Activated CD4-positive, alpha-beta memory T cell treated with anti-CD3 and anti-CD28 coated beads for 36 hours (primary cell): ENCODE data around the gene SLC8B1. TPM values are rescaled to one million over a fixed set of nuclear protein-coding genes. Genes with fewer than 3 reads are reported as not detected.

Experiments used
- CTCF ChIA-PET: fragments of 350-600 bp; sonication (Branson Sonifier 250); formaldehyde crosslinking; loops from one replicate; lab custom pipeline; 2021; ENCODE audit warnings: antibody characterized with exemption, inconsistent platforms; lab: Charles Lee
- POLR2A ChIA-PET: fragments of 350-600 bp; sonication (Branson Sonifier 250); formaldehyde crosslinking; loops from one replicate; lab custom pipeline; 2021; ENCODE audit warnings: antibody characterized with exemption; lab: Charles Lee
- DNase-seq: peaks from one replicate; pipeline ENCODE4 v3.0.0-alpha.2; 2020
- H3K27ac Mint-ChIP-seq: one replicate; pipeline ENCODE4 v1.8.0; 2021; ENCODE audit warnings: mixed read lengths
- H3K27me3 Mint-ChIP-seq: one replicate; pipeline ENCODE4 v1.8.0; 2021; ENCODE audit warnings: mixed read lengths
- H3K36me3 Mint-ChIP-seq: one replicate; pipeline ENCODE4 v1.8.0; 2021; ENCODE audit warnings: mixed read lengths
- H3K4me1 Mint-ChIP-seq: one replicate; pipeline ENCODE4 v1.8.0; 2021; ENCODE audit warnings: low read depth, mixed read lengths
- H3K4me3 Mint-ChIP-seq: one replicate; pipeline ENCODE4 v1.8.0; 2021; ENCODE audit warnings: mild to moderate bottlenecking, mixed read lengths
- H3K9me3 Mint-ChIP-seq: one replicate; pipeline ENCODE4 v1.8.0; 2021; ENCODE audit warnings: mixed read lengths
- intact Hi-C: fragments of 100-400 bp; cut with micrococcal nuclease; formaldehyde crosslinking; loops from one replicate; pipeline ENCODE4 v1.15.1; 2023
- total RNA-seq, 2 experiments: library from RNA; stranded (reverse); gene quantifications; one replicate each; pipeline ENCODE4 v1.2.3, GENCODE V29; 2021

Gene SLC8B1
- total RNA-seq, 2 experiments from 2014 or later: 21.5 to 22.0 TPM

DNA sequence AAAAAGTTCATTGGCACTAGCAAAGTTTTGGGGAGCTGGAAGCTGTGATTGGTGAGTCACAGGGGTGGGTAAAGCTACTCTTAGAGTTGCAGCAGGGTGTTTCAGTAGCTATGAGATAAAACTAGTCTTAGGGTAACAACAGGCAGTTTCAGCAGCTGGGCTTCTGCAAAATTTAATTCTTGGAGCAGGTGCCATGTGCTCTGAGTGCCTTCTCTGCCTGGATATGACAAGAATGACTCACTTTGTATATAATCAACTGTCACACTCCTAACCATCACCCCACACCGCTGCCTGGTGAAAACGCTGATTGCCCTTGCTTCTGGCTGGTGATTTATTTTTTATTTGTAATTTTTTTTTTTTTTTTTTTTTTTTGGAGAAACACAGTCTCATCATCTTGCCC lies 13.0 kb upstream of the SLC8B1 start:
- H3K36me3 Mint-ChIP-seq: no peaks in the 10 kb centered on the region
- DNase-seq: no peak
- no peaks in the 10 kb centered on the region for H3K9me3 Mint-ChIP-seq
- POLR2A ChIA-PET: no interaction called here
- no peak overlapping the region for H3K27ac Mint-ChIP-seq
- intact Hi-C loops: no loop called here
- H3K27me3 Mint-ChIP-seq: peaks cover 3% of the 10 kb centered on the region
- H3K4me1 Mint-ChIP-seq: no peaks in the 10 kb centered on the region
- CTCF ChIA-PET: interaction anchor here (0.7 to 1.1 kb wide), 2 partner anchors 9 to 119 kb away, joined by 3 read pairs; no protein-coding TSS in a partner anchor
- no peak overlapping the region for H3K4me3 Mint-ChIP-seq

GRCh38 chr12:113347107-113347506 lies 12.2 kb upstream of the SLC8B1 start:
- intact Hi-C loops: no loop called here
- DNase-seq: no peak
- Mint-ChIP-seq H3K4me1 (no peaks in the 10 kb centered on the region), H3K27me3 (peaks cover 3% of the 10 kb centered on the region), H3K9me3 (no peaks in the 10 kb centered on the region), H3K4me3 (no peak overlapping the region), H3K27ac (no peak overlapping the region), H3K36me3 (no peaks in the 10 kb centered on the region)
- ChIA-PET CTCF (interaction anchor here (1.1 kb wide), 1 partner anchor 10 kb away, joined by 3 read pairs; no protein-coding TSS in a partner anchor), POLR2A (no interaction called here)

GRCh38 chr12:113346353-113346752 lies 11.4 kb upstream of the SLC8B1 start:
- Mint-ChIP-seq H3K27me3 (peaks cover 3% of the 10 kb centered on the region), H3K9me3 (no peaks in the 10 kb centered on the region), H3K27ac (no peak overlapping the region), H3K4me3 (no peak overlapping the region), H3K36me3 (no peaks in the 10 kb centered on the region), H3K4me1 (no peaks in the 10 kb centered on the region)
- intact Hi-C loops: no loop called here
- POLR2A ChIA-PET: no interaction called here
- CTCF ChIA-PET: no interaction called here
- DNase-seq: no peak

- POLR2A ChIA-PET: no interaction called here
- Mint-ChIP-seq H3K27ac (no peak overlapping the region), H3K27me3 (peaks cover 3% of the 10 kb centered on the region), H3K36me3 (no peaks in the 10 kb centered on the region), H3K4me3 (no peak overlapping the region), H3K9me3 (no peaks in the 10 kb centered on the region), H3K4me1 (no peaks in the 10 kb centered on the region)
- no peak for DNase-seq
- CTCF ChIA-PET: no interaction called here
- intact Hi-C loops: no loop called here
These were observed 10.4 kb upstream of the SLC8B1 start for GRCh38 chr12:113345318-113345717.

DNA sequence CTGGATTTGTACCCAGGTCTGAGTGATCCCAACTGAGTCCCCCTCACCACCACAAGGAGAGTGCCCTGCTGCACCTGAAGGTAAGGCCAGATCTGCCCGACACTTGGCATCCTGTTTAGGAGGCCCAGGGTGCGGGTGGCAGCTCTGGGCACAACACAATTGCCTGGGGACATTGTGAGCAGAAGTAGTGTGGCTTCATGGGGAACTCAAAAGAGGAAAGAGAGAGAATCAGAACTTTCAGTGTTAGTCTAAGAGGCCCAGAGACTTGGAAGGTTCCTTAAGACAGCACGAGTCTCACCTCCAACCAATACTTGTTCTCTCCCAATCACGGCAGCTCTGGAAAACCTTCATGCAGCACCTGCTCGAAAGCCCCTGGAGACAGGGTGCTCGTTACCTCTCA lies 6.6 kb upstream of the SLC8B1 start:
- Mint-ChIP-seq H3K4me3 (no peak overlapping the region), H3K9me3 (no peaks in the 10 kb centered on the region), H3K36me3 (no peaks in the 10 kb centered on the region), H3K4me1 (no peaks in the 10 kb centered on the region), H3K27me3 (no peaks in the 10 kb centered on the region), H3K27ac (no peak overlapping the region)
- CTCF ChIA-PET: no interaction called here
- intact Hi-C loops: no loop called here
- no peak for DNase-seq
- POLR2A ChIA-PET: no interaction called here

GRCh38 chr12:113340061-113340460 lies 5.2 kb upstream of the SLC8B1 start:
- POLR2A ChIA-PET: no interaction called here
- CTCF ChIA-PET: no interaction called here
- Mint-ChIP-seq H3K27ac (no peak overlapping the region), H3K9me3 (no peaks in the 10 kb centered on the region), H3K27me3 (no peaks in the 10 kb centered on the region), H3K4me3 (no peak overlapping the region), H3K4me1 (peaks cover 3% of the 10 kb centered on the region), H3K36me3 (no peaks in the 10 kb centered on the region)
- intact Hi-C loops: no loop called here
- no peak for DNase-seq

- no peaks in the 10 kb centered on the region for H3K27me3 Mint-ChIP-seq
- H3K36me3 Mint-ChIP-seq: no peaks in the 10 kb centered on the region
- no peak overlapping the region for H3K4me3 Mint-ChIP-seq
- no peak overlapping the region for H3K27ac Mint-ChIP-seq
- ChIA-PET CTCF (no interaction called here), POLR2A (no interaction called here)
- H3K9me3 Mint-ChIP-seq: no peaks in the 10 kb centered on the region
- H3K4me1 Mint-ChIP-seq: peaks cover 3% of the 10 kb centered on the region
- no peak for DNase-seq
- intact Hi-C loops: loop anchor here (10.0 kb wide), 1 partner anchor 155 kb away; the partner anchor contains the start of genes DDX54 and RITA1
These were observed 4.6 kb upstream of the SLC8B1 start for GRCh38 chr12:113339540-113339939.

DNA sequence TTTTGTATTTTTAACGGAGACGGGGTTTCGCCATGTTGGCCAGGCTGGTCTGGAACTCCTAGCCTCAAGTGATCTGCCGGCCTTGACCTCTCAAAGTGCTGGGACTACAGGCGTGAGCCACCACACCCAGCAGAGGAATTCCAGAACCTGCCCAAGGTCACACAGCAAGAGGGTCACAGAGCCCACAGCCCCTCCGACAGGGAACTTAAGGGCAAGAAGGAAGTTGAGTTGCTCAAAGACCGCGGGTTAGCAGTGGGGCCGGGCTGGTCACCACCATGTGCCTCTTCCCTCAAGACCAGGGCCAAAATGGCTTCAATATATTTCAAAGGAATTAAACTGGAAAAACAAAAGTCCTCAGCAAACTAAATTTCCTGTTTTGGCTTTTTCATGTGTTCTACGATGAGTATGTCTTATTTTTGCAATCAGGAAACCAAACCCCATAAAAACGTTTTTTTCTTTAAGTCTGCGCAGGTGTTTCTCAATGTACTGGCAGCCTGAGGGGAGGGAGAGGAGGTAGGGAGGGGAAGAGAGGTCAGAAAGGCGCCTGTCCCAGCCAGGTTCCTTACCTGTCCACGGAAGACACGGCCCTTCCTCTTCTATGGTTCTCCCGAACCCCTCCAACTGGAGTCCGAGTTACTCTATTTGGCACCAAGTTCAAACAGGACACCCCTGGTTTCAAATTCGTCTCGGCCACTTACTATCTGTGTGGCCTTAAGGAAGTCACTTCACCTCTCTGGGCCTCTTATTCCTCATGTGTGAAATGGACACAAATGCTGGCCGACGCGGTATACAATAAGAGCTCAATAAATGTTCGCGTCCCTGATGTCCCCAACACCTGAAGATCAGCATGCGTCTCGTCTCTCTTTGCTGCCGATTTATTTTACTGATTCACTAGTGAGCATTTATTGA lies 778 bp downstream of the SLC8B1 start:
- intact Hi-C loops: loop anchor here (10.0 kb wide), 1 partner anchor 149 kb away; the partner anchor contains the start of genes DDX54 and RITA1
- no peaks in the 10 kb centered on the region for H3K27me3 Mint-ChIP-seq
- POLR2A ChIA-PET: interaction anchor here (1.0 to 2.1 kb wide), 6 partner anchors 23 to 356 kb away, joined by 3 to 7 read pairs (median 4); partner anchors contain the start of genes OAS2 and PLBD2

GRCh38 chr12:113333418-113333750 lies 1.5 kb downstream of the SLC8B1 start:
- Mint-ChIP-seq H3K27me3 (no peaks in the 10 kb centered on the region), H3K4me3 (peak overlapping the region; percentile 97), H3K36me3 (peaks cover 20% of the 10 kb centered on the region), H3K4me1 (peaks cover 29% of the 10 kb centered on the region), H3K27ac (no peak overlapping the region), H3K9me3 (no peaks in the 10 kb centered on the region)
- CTCF ChIA-PET: no interaction called here
- POLR2A ChIA-PET: no interaction called here
- intact Hi-C loops: loop anchor here (10.0 kb wide), 1 partner anchor 149 kb away; the partner anchor contains the start of genes DDX54 and RITA1
- no peak for DNase-seq

More for the DNA sequence above, 778 bp downstream of the SLC8B1 start:
- H3K9me3 Mint-ChIP-seq: no peaks in the 10 kb centered on the region
- peak overlapping the region; percentile 75 for H3K27ac Mint-ChIP-seq
- H3K4me3 Mint-ChIP-seq: peak overlapping the region; percentile 97
- peaks cover 17% of the 10 kb centered on the region for H3K36me3 Mint-ChIP-seq
- H3K4me1 Mint-ChIP-seq: peaks cover 29% of the 10 kb centered on the region
- peak; percentile 17 for DNase-seq
- CTCF ChIA-PET: interaction anchor here (1.1 to 1.2 kb wide), 3 partner anchors 29 to 91 kb away, joined by 3 to 6 read pairs (median 4); no protein-coding TSS in a partner anchor

DNA sequence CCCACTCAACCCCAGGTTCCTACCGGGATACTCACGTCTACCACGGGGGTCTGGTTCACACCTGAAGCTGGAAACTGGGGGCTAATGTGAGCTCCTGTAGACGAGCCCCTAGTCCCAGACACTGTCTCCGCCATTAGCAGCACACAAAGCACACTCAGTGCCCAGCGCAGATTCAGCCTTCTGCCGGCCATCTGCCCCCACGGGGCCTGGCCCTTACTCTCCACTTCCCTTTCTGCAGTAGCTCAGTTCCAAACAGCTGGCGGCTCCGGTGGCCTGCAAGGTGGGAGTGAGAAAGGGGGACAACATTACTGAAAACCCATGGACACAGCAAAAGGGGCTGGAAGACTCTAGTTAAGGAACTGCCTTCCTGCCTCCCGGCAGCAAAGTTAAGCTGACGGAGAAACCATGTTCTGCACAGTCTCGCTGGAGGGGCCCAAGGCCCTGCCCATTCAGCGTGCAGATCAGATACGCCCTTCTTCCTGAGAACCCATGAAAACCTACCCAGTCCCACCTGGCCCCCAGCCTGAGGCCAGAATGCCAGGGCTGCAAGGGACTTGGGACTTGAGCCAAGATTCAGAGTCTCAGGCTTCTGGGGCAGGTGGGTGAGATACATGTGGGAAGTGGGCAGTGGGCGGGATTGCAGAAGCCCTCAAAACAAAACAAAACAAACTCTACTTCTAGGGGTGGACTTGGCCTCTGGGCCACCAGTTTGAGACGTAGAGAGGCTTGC lies 2.1 kb downstream of the SLC8B1 start:
- no peaks in the 10 kb centered on the region for H3K27me3 Mint-ChIP-seq
- H3K27ac Mint-ChIP-seq: no peak overlapping the region
- intact Hi-C loops: loop anchor here (10.0 kb wide), 1 partner anchor 148 kb away; the partner anchor contains the start of genes DDX54 and RITA1
- no peak for DNase-seq
- peaks cover 32% of the 10 kb centered on the region for H3K4me1 Mint-ChIP-seq
- no peaks in the 10 kb centered on the region for H3K9me3 Mint-ChIP-seq
- H3K4me3 Mint-ChIP-seq: peak overlapping the region; percentile 97
- POLR2A ChIA-PET: interaction anchor here (0.6 kb wide), 1 partner anchor 24 kb away, joined by 5 read pairs; no protein-coding TSS in a partner anchor
- CTCF ChIA-PET: interaction anchor here (1.3 kb wide), 1 partner anchor 10 kb away, joined by 3 read pairs; no protein-coding TSS in a partner anchor
- peaks cover 23% of the 10 kb centered on the region for H3K36me3 Mint-ChIP-seq

GRCh38 chr12:113330505-113330904 lies 4.4 kb downstream of the SLC8B1 start:
- DNase-seq: no peak
- Mint-ChIP-seq H3K9me3 (no peaks in the 10 kb centered on the region), H3K4me3 (no peak overlapping the region), H3K36me3 (peaks cover 26% of the 10 kb centered on the region), H3K27me3 (no peaks in the 10 kb centered on the region), H3K4me1 (peaks cover 32% of the 10 kb centered on the region), H3K27ac (no peak overlapping the region)
- CTCF ChIA-PET: no interaction called here
- intact Hi-C loops: loop anchor here (10.0 kb wide), 1 partner anchor 146 kb away; the partner anchor contains the start of genes DDX54 and RITA1
- POLR2A ChIA-PET: no interaction called here
